ENCODE measurements around the gene MAPT. TPM values are rescaled to one million over a fixed set of nuclear protein-coding genes. Genes with fewer than 3 reads are reported as not detected.
A peak's percentile ranks its signal among the peaks of the same experiment; 100 is the strongest.

MAPT gene
- total RNA-seq, 1 donor from 2014 or later, result 6.1 TPM

DNA sequence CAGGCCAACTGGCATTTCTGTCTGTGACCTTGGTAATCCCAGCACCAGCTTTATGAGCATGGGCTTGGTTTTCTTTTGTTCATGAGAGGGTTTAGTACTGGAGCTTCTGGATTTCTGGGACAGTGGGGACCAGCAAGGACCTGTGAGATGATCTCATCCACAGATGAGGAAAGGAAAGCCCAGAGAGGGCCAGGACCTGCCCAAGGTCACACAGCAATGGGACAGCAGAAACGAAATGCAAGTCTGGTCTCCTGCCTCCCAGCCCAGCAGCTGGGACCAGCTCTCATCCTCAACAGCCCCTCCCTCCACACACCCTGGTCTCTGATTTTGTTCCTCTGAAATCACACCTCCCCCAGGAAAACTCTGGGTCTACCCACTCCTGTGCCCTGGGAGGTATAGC lies 42.5 kb upstream of the MAPT start:
- H3K27me3 ChIP-seq, result no peaks in the 10 kb centered on the region
- no peak for DNase-seq (ENCODE audit: extremely low spot score in 2 of 2)
- intact Hi-C loops (cut with DNase I), result no loop called here

GRCh38 chr17:45852535-45853297 lies 41.6 kb upstream of the MAPT start:
- H3K27ac ChIP-seq, result no peak overlapping the region
- no peak overlapping the region for H3K4me3 ChIP-seq
- intact Hi-C loops (cut with DNase I), result no loop called here
- TF ChIP-seq POLR2A (IDR thresholded peaks at IDR 0.05) (no peak), POLR2AphosphoS5 (IDR thresholded peaks at IDR 0.05; ENCODE audit: insufficient read depth in 1 of 2, low read depth in 1 of 2) (no peak), CTCF (IDR thresholded peaks at IDR 0.05) (peak; percentile 61 to 71 (median 70))
- no peak for DNase-seq (ENCODE audit: extremely low spot score in 2 of 2)
- H3K4me1 ChIP-seq, result no peaks in the 10 kb centered on the region
- H3K27me3 ChIP-seq, result no peaks in the 10 kb centered on the region
- no peaks in the 10 kb centered on the region for H3K9me3 ChIP-seq
- H3K36me3 ChIP-seq, result no peaks in the 10 kb centered on the region

More for the DNA sequence above, 42.5 kb upstream of the MAPT start:
- Histone ChIP-seq H3K27ac (no peak overlapping the region), H3K36me3 (no peaks in the 10 kb centered on the region), H3K9me3 (no peaks in the 10 kb centered on the region), H3K4me1 (no peaks in the 10 kb centered on the region), H3K4me3 (no peak overlapping the region)
- TF ChIP-seq CTCF (IDR thresholded peaks at IDR 0.05) (no peak), POLR2AphosphoS5 (IDR thresholded peaks at IDR 0.05; ENCODE audit: insufficient read depth in 1 of 2, low read depth in 1 of 2) (no peak), POLR2A (IDR thresholded peaks at IDR 0.05) (no peak)

DNA sequence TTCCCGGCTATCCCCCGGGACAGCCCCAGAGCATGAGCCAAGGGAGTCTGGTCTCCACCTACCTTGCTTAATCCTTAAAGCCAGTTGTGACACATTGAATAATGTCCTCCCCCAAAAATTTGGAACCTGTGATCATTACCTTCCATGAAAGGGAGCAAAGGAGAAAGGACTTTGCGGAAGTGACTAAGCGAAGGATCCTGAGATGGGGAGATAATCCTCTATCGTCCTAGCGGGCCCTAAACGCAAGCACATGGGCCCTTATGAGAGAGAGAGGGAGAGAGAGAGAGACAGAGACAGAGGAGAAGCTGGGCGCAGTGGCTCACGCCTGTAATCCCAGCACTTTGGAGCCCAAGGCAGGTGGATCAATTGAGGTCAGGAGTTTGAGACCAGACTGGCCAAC lies 40.1 kb upstream of the MAPT start:
- intact Hi-C loops (cut with DNase I), result no loop called here
- Histone ChIP-seq H3K27me3 (no peaks in the 10 kb centered on the region), H3K4me3 (no peak overlapping the region), H3K4me1 (no peaks in the 10 kb centered on the region), H3K36me3 (no peaks in the 10 kb centered on the region), H3K27ac (no peak overlapping the region), H3K9me3 (no peaks in the 10 kb centered on the region)
- DNase-seq (ENCODE audit: extremely low spot score in 2 of 2), result no peak
- TF ChIP-seq CTCF (IDR thresholded peaks at IDR 0.05) (no peak), POLR2A (IDR thresholded peaks at IDR 0.05) (no peak), POLR2AphosphoS5 (IDR thresholded peaks at IDR 0.05; ENCODE audit: insufficient read depth in 1 of 2, low read depth in 1 of 2) (no peak)

GRCh38 chr17:45855691-45856336 lies 38.5 kb upstream of the MAPT start:
- H3K27ac ChIP-seq, result no peak overlapping the region
- H3K4me1 ChIP-seq, result no peaks in the 10 kb centered on the region
- H3K9me3 ChIP-seq, result no peaks in the 10 kb centered on the region
- intact Hi-C loops (cut with DNase I), result no loop called here
- no peak for DNase-seq (ENCODE audit: extremely low spot score in 2 of 2)
- no peaks in the 10 kb centered on the region for H3K27me3 ChIP-seq
- H3K36me3 ChIP-seq, result no peaks in the 10 kb centered on the region
- no peak for TF ChIP-seq POLR2AphosphoS5 (IDR thresholded peaks at IDR 0.05; ENCODE audit: insufficient read depth in 1 of 2, low read depth in 1 of 2)
- no peak for TF ChIP-seq CTCF (IDR thresholded peaks at IDR 0.05)
- no peak for TF ChIP-seq POLR2A (IDR thresholded peaks at IDR 0.05)
- H3K4me3 ChIP-seq, result no peak overlapping the region
